Osteoblast (primary cell): ENCODE results near the gene HMCES. TPM values are rescaled to one million over a fixed set of nuclear protein-coding genes. Genes with fewer than 3 reads are reported as not detected.

ENCODE experiments used
- DNase-seq: peaks from one replicate; pipeline ENCODE4 v3.0.0; 2011; ENCODE audit warnings: low spot score, mixed read lengths; ENCODE audit not compliant: insufficient read length; ENCODE audit errors: missing footprints
- H2AFZ ChIP-seq: 2 replicates; pipeline ENCODE4 v1.6.0; 2011; ENCODE audit warnings: mild to moderate bottlenecking, low read length
- H3K27ac ChIP-seq: 2 replicates; pipeline ENCODE4 v1.5.1; 2011; ENCODE audit warnings: mild to moderate bottlenecking, low read depth, low read length, moderate library complexity
- H3K27me3 ChIP-seq: 2 replicates; pipeline ENCODE4 v1.6.0; 2012; ENCODE audit warnings: mild to moderate bottlenecking, control low read depth, inconsistent platforms, low read length, moderate library complexity; ENCODE audit not compliant: insufficient read depth
- H3K36me3 ChIP-seq: 2 replicates; pipeline ENCODE4 v1.5.1; 2011; ENCODE audit warnings: mild to moderate bottlenecking, low read length, control low read depth, moderate library complexity; ENCODE audit not compliant: insufficient read depth
- H3K4me1 ChIP-seq: 2 replicates; pipeline ENCODE4 v1.5.1; 2011; ENCODE audit warnings: mild to moderate bottlenecking, low read length, control low read depth, moderate library complexity; ENCODE audit not compliant: insufficient read depth
- H3K4me2 ChIP-seq: 2 replicates; pipeline ENCODE4 v1.6.0; 2011; ENCODE audit warnings: mild to moderate bottlenecking, low read length; ENCODE audit not compliant: insufficient read depth
- H3K4me3 ChIP-seq: fragments of 200-600 bp; sonication (generic); 3 replicates; pipeline ENCODE4 v1.5.1; 2012; ENCODE audit warnings: mild to moderate bottlenecking, low read length, inconsistent platforms; ENCODE audit not compliant: insufficient read depth
- H3K79me2 ChIP-seq: 2 replicates; pipeline ENCODE4 v1.6.0; 2012; ENCODE audit warnings: mild to moderate bottlenecking, low read length, control low read depth, inconsistent platforms; ENCODE audit not compliant: insufficient read depth
- H3K9me3 ChIP-seq: 2 replicates; pipeline ENCODE4 v1.5.1; 2011; ENCODE audit warnings: low read depth, low read length, control low read depth
- H4K20me1 ChIP-seq: 2 replicates; pipeline ENCODE4 v1.6.0; 2012; ENCODE audit warnings: mild to moderate bottlenecking, low read length, control low read depth; ENCODE audit not compliant: insufficient read depth
- CTCF ChIP-seq: IDR thresholded peaks from 2 replicates; pipeline ENCODE4 v1.5.1; 2011; ENCODE audit warnings: mild to moderate bottlenecking, low read depth, low read length, moderate library complexity; ENCODE audit errors: extremely low read depth
- total RNA-seq: library from RNA; depleted of rRNA; stranded (reverse); fragments of >200 nt; gene quantifications from 2 replicates; pipeline ENCODE4 v1.2.3, GENCODE V29; 2012

Gene HMCES
- total RNA-seq, 1 donor = 10.5 TPM

GRCh38 chr3:129249284-129250065 lies 29.2 kb upstream of the HMCES start, which contains the start of gene COPG1:
COPG1 (plus strand) TSS chr3:129249606; CDS start chr3:129249710, 104 bp downstream.
- peaks cover 71% of the 10 kb centered on the region for H3K79me2 ChIP-seq
- peak; percentile 97 for DNase-seq
- peak within 1 kb of the TSS; percentile 98 for H3K27ac ChIP-seq
- no peaks in the 10 kb centered on the region for H3K9me3 ChIP-seq
- peak within 1 kb of the TSS; percentile 98 for H3K4me3 ChIP-seq
- peak within 1 kb of the TSS; percentile 92 for H3K4me2 ChIP-seq
- H2AFZ ChIP-seq = peak within 1 kb of the TSS; percentile 89
- TF ChIP-seq CTCF = no peak
- peaks cover 28% of the 10 kb centered on the region for H3K36me3 ChIP-seq
- H3K4me1 ChIP-seq = peaks cover 40% of the 10 kb centered on the region
- peaks cover 22% of the 10 kb centered on the region for H4K20me1 ChIP-seq
- no peaks in the 10 kb centered on the region for H3K27me3 ChIP-seq

GRCh38 chr3:129252748-129253147 lies 25.9 kb upstream of the HMCES start:
- Histone ChIP-seq H3K36me3 (peaks cover 60% of the 10 kb centered on the region), H3K79me2 (peaks cover 90% of the 10 kb centered on the region), H2AFZ (no peak overlapping the region), H3K27ac (peak overlapping the region; percentile 81), H3K4me3 (no peak overlapping the region), H3K9me3 (no peaks in the 10 kb centered on the region), H4K20me1 (peaks cover 47% of the 10 kb centered on the region), H3K27me3 (no peaks in the 10 kb centered on the region), H3K4me1 (peaks cover 33% of the 10 kb centered on the region), H3K4me2 (peak overlapping the region; percentile 29)
- TF ChIP-seq CTCF = no peak
- DNase-seq = no peak

- no peak for TF ChIP-seq CTCF
- H3K79me2 ChIP-seq = peaks cover 84% of the 10 kb centered on the region
- peaks cover 50% of the 10 kb centered on the region for H4K20me1 ChIP-seq
- H3K4me3 ChIP-seq = no peak overlapping the region
- peaks cover 77% of the 10 kb centered on the region for H3K36me3 ChIP-seq
- H2AFZ ChIP-seq = no peak overlapping the region
- peaks cover 26% of the 10 kb centered on the region for H3K4me1 ChIP-seq
- no peaks in the 10 kb centered on the region for H3K9me3 ChIP-seq
- DNase-seq = no peak
- no peaks in the 10 kb centered on the region for H3K27me3 ChIP-seq
- no peak overlapping the region for H3K4me2 ChIP-seq
- peak overlapping the region; percentile 37 for H3K27ac ChIP-seq
Measured at GRCh38 chr3:129254536-129255230, 24.0 kb upstream of the HMCES start.

GRCh38 chr3:129256270-129256669 lies 22.4 kb upstream of the HMCES start:
- Histone ChIP-seq H3K27me3 (no peaks in the 10 kb centered on the region), H3K36me3 (peaks cover 93% of the 10 kb centered on the region), H3K4me3 (no peak overlapping the region), H3K27ac (peak overlapping the region; percentile 12), H3K4me1 (peaks cover 20% of the 10 kb centered on the region), H4K20me1 (peaks cover 61% of the 10 kb centered on the region), H2AFZ (no peak overlapping the region), H3K79me2 (peaks cover 88% of the 10 kb centered on the region), H3K9me3 (no peaks in the 10 kb centered on the region), H3K4me2 (no peak overlapping the region)
- no peak for TF ChIP-seq CTCF
- DNase-seq = no peak
